Measurements from ENCODE around the gene EML6. TPM values are rescaled to one million over a fixed set of nuclear protein-coding genes. Genes with fewer than 3 reads are reported as not detected.

EML6 gene
- total RNA-seq, 1 donor from 2014 or later, result 0.63 TPM

GRCh38 chr2:54904836-54905235, 181.4 kb downstream of the EML6 start:
- H3K36me3 ChIP-seq (ENCODE audit: control insufficient read depth, insufficient read depth, low read length), result no peaks in the 10 kb centered on the region
- H3K27me3 ChIP-seq (ENCODE audit: control insufficient read depth, insufficient read depth, low read length), result no peaks in the 10 kb centered on the region
- no peak overlapping the region for H3K4me3 ChIP-seq (ENCODE audit: low read depth, low read length)
- TF ChIP-seq, protein P1, sequence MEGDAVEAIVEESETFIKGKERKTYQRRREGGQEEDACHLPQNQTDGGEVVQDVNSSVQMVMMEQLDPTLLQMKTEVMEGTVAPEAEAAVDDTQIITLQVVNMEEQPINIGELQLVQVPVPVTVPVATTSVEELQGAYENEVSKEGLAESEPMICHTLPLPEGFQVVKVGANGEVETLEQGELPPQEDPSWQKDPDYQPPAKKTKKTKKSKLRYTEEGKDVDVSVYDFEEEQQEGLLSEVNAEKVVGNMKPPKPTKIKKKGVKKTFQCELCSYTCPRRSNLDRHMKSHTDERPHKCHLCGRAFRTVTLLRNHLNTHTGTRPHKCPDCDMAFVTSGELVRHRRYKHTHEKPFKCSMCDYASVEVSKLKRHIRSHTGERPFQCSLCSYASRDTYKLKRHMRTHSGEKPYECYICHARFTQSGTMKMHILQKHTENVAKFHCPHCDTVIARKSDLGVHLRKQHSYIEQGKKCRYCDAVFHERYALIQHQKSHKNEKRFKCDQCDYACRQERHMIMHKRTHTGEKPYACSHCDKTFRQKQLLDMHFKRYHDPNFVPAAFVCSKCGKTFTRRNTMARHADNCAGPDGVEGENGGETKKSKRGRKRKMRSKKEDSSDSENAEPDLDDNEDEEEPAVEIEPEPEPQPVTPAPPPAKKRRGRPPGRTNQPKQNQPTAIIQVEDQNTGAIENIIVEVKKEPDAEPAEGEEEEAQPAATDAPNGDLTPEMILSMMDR (IDR thresholded peaks at IDR 0.05; ENCODE audit: insufficient read depth, low read length, poor library complexity, severe bottlenecking), result no peak
- DNase-seq (ENCODE audit: low read depth), result no peak

DNA sequence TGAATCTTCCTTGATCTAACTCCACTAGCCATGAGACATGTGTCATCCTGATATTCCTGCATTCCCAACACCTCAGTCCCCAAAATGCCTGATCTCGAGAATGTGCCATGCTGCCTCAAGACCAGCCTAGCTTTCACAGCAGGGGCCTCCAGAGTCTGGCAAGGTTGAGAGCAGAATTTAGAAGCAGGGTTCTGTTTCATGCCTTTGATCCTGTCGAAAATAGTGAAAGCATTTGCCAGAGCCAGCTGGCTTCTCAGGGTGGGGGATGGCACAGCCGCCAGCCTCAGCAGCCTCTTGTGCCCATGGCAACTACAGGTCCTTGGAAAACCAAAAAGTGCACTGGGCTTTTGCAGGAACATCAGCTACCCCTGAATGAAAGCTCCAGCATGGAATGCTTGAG, 183.3 kb downstream of the EML6 start:
- Histone ChIP-seq H3K27me3 (ENCODE audit: control insufficient read depth, insufficient read depth, low read length) (no peaks in the 10 kb centered on the region), H3K36me3 (ENCODE audit: control insufficient read depth, insufficient read depth, low read length) (no peaks in the 10 kb centered on the region), H3K4me3 (ENCODE audit: low read depth, low read length) (no peak overlapping the region)
- TF ChIP-seq, protein P1 (IDR thresholded peaks at IDR 0.05; ENCODE audit: insufficient read depth, low read length, poor library complexity, severe bottlenecking), result no peak
- no peak for DNase-seq (ENCODE audit: low read depth)

- no peaks in the 10 kb centered on the region for H3K27me3 ChIP-seq (ENCODE audit: control insufficient read depth, insufficient read depth, low read length)
- no peak for DNase-seq (ENCODE audit: low read depth)
- no peaks in the 10 kb centered on the region for H3K36me3 ChIP-seq (ENCODE audit: control insufficient read depth, insufficient read depth, low read length)
- TF ChIP-seq, protein P1 (IDR thresholded peaks at IDR 0.05; ENCODE audit: insufficient read depth, low read length, poor library complexity, severe bottlenecking), result no peak
- H3K4me3 ChIP-seq (ENCODE audit: low read depth, low read length), result no peak overlapping the region
Measured at GRCh38 chr2:54907663-54908062, 184.2 kb downstream of the EML6 start.

DNA sequence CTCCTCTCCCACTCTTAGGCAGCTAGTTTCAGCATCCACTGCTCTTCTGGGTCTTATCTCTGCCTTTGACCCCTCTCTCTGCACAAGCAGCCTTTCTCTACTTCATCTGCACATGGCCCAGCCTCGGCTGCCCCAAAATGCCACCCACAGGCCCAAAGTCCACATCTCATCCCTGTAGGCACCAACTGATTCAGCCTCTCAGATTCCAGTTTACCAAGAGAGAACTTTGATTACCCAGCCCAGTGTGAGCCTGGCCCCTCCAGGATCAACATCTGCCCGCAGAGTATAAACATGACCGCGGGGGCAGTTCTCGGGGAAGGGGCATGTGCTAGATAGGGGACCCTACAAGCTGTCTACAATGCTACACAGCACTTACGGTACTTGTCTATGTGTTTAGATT, 185.1 kb downstream of the EML6 start:
- Histone ChIP-seq H3K36me3 (ENCODE audit: control insufficient read depth, insufficient read depth, low read length) (no peaks in the 10 kb centered on the region), H3K27me3 (ENCODE audit: control insufficient read depth, insufficient read depth, low read length) (no peaks in the 10 kb centered on the region), H3K4me3 (ENCODE audit: low read depth, low read length) (no peak overlapping the region)
- TF ChIP-seq, protein P1 (IDR thresholded peaks at IDR 0.05; ENCODE audit: insufficient read depth, low read length, poor library complexity, severe bottlenecking), result no peak
- DNase-seq (ENCODE audit: low read depth), result no peak

DNA sequence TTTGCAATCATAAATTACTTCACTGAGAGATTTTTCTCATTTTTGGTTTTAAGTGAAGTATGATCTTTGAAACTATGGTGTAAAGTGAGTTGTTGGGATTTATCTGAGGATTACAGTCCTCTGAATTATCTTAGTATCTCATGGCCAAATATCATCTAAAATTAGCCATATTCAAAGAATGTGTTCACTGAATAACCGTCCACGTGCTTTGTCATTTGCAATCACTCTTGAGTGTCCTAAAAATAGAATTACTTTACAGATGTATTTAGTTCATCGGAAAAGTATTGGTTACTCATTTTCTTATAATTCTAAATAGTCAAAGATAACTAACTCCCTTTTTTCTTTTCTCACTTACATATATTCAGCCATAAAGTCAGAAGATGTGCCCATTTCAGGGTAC, 185.5 kb downstream of the EML6 start:
- Histone ChIP-seq H3K27me3 (ENCODE audit: control insufficient read depth, insufficient read depth, low read length) (no peaks in the 10 kb centered on the region), H3K36me3 (ENCODE audit: control insufficient read depth, insufficient read depth, low read length) (no peaks in the 10 kb centered on the region), H3K4me3 (ENCODE audit: low read depth, low read length) (no peak overlapping the region)
- TF ChIP-seq, protein P1 (IDR thresholded peaks at IDR 0.05; ENCODE audit: insufficient read depth, low read length, poor library complexity, severe bottlenecking), result no peak
- no peak for DNase-seq (ENCODE audit: low read depth)

DNA sequence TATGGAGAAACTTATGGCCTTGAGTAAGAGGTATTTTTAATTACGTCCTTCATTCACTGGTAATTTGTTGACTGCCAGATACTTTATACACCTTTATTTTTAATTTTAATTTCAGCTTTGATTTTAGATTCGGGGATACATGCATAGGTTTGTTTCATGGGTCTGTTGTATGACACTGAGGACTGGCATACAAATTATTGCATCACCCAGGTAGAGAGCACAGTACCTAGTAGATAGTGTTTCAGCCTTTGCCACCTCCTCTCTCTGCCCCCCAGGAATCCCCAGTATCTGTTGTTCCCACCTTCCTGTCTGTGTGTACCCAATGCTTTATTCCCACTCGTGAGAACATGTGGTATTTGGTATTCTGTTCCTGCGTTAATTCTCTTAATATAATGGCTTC, 188.8 kb downstream of the EML6 start:
- no peak for DNase-seq (ENCODE audit: low read depth)
- Histone ChIP-seq H3K27me3 (ENCODE audit: control insufficient read depth, insufficient read depth, low read length) (no peaks in the 10 kb centered on the region), H3K36me3 (ENCODE audit: control insufficient read depth, insufficient read depth, low read length) (no peaks in the 10 kb centered on the region), H3K4me3 (ENCODE audit: low read depth, low read length) (no peak overlapping the region)
- TF ChIP-seq, protein P1 (IDR thresholded peaks at IDR 0.05; ENCODE audit: insufficient read depth, low read length, poor library complexity, severe bottlenecking), result no peak

Measured in kidney epithelial cell (primary cell).